Ishikawa (cell line): ENCODE results near the gene EPB41L5.

Source experiments
- CEBPB ChIP-seq: IDR thresholded peaks from 2 replicates; pipeline ENCODE4 v1.6.1; 2012
- CREB1 ChIP-seq: IDR thresholded peaks from 2 replicates; pipeline ENCODE4 v1.6.1; 2012; ENCODE audit warnings: low read depth
- EGR1 ChIP-seq: IDR thresholded peaks from 2 replicates; pipeline ENCODE4 v1.6.1; 2012
- EP300 ChIP-seq: IDR thresholded peaks from 2 replicates; pipeline ENCODE4 v1.6.1; 2012; ENCODE audit warnings: borderline replicate concordance
- FOXM1 ChIP-seq: IDR thresholded peaks from 2 replicates; pipeline ENCODE4 v1.6.1; 2012; ENCODE audit warnings: low read depth, borderline replicate concordance
- NFIC ChIP-seq: IDR thresholded peaks from 2 replicates; pipeline ENCODE4 v1.6.1; 2012
- RAD21 ChIP-seq: IDR thresholded peaks from 2 replicates; pipeline ENCODE4 v1.6.1; 2012; ENCODE audit warnings: low read depth
- TAF1 ChIP-seq: IDR thresholded peaks from 2 replicates; pipeline ENCODE4 v1.6.1; 2012; ENCODE audit warnings: low read depth, mild to moderate bottlenecking
- TCF12 ChIP-seq: IDR thresholded peaks from 2 replicates; pipeline ENCODE4 v1.6.1; 2012; ENCODE audit warnings: low read depth
- TEAD4 ChIP-seq: IDR thresholded peaks from 2 replicates; pipeline ENCODE4 v1.6.1; 2012
- YY1 ChIP-seq: IDR thresholded peaks from 2 replicates; pipeline ENCODE4 v1.6.1; 2012; ENCODE audit warnings: low read depth
- ZBTB7A ChIP-seq: IDR thresholded peaks from 2 replicates; pipeline ENCODE4 v1.6.1; 2012; ENCODE audit warnings: low read depth
- TF ChIP-seq, protein P1 (sequence below): IDR thresholded peaks from 2 replicates; pipeline ENCODE4 v1.6.1; 2012; ENCODE audit warnings: low read depth, mild to moderate bottlenecking
- TF ChIP-seq, protein P2 (sequence below): IDR thresholded peaks from 2 replicates; pipeline ENCODE4 v1.6.1; 2012
- TF ChIP-seq, protein P3 (sequence below): IDR thresholded peaks from 2 replicates; pipeline ENCODE4 v1.6.1; 2012

EPB41L5 gene

DNA sequence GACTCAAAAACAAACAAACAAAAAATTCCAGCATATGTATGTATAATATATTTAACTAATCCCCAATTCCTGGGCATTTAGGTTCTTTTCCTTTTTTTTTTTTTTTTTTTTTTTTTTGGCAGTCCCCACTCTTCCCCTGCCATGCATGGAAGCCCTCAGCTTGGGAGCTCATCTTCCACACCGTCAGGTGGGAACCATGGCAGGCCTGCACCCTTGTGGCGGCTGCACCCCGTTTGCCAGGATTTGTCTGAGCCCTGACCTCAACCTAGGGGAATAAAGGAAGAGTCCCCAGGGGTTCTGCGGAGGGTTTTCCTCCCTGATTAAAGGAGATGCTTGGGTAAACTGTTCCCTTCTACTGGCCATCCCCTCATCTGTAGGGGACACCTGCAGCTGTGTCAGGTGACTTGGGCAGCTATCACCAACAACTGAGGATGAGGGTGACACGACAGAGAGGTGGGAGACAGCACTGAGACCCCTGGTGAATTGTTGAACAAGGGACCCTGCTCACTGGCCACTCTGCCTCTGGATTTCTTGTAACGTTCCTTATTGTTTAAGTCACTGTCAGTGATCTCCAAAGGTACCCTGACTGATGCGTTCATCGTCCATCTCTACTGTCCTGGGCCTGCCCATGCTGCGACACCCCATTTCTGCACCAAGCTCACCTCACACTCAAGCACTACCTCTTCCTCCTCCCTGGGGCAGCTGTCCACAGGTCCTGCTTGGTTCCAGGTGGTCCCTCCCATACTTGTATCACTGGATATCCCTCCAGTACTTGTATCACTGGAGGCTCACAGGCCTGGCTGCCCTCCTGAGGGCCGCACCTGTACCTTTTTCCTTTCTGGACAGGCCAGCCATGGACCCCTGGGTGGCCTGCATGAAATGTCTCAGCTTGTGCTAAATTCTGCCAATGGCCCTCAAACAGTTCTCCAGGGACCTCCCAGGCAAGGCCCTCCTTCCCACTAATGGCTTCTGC is 195.8 kb downstream of the EPB41L5 start:
- TF ChIP-seq TEAD4 (no peak), ZBTB7A (no peak), RAD21 (no peak), CREB1 (no peak), YY1 (no peak), TCF12 (no peak), NFIC (no peak), EGR1 (no peak), EP300 (no peak), CEBPB (no peak), FOXM1 (no peak), TAF1 (no peak)
- TF ChIP-seq, protein P1, sequence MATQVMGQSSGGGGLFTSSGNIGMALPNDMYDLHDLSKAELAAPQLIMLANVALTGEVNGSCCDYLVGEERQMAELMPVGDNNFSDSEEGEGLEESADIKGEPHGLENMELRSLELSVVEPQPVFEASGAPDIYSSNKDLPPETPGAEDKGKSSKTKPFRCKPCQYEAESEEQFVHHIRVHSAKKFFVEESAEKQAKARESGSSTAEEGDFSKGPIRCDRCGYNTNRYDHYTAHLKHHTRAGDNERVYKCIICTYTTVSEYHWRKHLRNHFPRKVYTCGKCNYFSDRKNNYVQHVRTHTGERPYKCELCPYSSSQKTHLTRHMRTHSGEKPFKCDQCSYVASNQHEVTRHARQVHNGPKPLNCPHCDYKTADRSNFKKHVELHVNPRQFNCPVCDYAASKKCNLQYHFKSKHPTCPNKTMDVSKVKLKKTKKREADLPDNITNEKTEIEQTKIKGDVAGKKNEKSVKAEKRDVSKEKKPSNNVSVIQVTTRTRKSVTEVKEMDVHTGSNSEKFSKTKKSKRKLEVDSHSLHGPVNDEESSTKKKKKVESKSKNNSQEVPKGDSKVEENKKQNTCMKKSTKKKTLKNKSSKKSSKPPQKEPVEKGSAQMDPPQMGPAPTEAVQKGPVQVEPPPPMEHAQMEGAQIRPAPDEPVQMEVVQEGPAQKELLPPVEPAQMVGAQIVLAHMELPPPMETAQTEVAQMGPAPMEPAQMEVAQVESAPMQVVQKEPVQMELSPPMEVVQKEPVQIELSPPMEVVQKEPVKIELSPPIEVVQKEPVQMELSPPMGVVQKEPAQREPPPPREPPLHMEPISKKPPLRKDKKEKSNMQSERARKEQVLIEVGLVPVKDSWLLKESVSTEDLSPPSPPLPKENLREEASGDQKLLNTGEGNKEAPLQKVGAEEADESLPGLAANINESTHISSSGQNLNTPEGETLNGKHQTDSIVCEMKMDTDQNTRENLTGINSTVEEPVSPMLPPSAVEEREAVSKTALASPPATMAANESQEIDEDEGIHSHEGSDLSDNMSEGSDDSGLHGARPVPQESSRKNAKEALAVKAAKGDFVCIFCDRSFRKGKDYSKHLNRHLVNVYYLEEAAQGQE: no peak
- TF ChIP-seq, protein P2, sequence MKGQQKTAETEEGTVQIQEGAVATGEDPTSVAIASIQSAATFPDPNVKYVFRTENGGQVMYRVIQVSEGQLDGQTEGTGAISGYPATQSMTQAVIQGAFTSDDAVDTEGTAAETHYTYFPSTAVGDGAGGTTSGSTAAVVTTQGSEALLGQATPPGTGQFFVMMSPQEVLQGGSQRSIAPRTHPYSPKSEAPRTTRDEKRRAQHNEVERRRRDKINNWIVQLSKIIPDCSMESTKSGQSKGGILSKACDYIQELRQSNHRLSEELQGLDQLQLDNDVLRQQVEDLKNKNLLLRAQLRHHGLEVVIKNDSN: no peak
- TF ChIP-seq, protein P3, sequence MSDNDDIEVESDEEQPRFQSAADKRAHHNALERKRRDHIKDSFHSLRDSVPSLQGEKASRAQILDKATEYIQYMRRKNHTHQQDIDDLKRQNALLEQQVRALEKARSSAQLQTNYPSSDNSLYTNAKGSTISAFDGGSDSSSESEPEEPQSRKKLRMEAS: no peak

DNA sequence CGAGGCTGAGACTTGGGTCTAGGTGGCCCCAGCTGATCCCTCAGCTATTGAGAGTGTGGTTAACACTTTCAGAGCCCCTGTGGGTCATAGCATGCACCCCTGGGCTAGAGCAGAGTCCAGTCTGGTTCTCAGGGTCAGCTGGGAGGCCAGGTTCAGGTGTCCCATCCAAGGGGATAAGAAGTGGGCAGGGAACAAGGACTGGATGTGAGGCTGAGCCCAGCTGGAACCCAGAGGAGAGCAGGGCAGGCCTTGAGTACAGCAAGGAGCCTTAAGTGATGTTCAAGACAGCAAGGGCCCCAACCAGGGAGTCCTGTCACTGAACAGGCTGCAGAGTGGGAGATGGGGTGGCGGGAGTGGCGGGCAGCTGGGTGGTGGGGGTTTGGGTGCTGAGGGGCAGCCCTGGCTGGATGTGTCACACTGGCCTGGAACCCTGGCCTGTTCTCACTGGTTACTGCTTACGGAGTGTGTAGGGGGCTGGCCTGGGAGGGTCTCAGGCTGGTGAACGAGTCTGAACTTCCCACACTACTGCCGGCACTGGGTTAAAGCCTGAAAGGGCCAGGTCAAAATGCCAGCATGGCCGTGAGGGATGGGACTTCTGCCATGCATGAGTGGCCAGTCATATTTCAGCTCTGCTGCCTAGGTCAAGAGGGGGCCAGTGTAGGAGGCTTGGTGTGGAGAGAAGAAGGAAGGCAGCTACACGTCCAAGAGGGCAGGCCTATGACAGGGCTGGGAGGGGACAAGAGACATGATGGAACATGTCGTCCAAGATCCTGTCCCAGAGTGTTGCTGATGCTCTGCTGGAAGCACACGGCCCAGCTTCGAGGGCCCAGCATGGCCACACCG is 196.8 kb downstream of the EPB41L5 start:
- TF ChIP-seq YY1: no peak
- TF ChIP-seq, protein P3: no peak

DNA sequence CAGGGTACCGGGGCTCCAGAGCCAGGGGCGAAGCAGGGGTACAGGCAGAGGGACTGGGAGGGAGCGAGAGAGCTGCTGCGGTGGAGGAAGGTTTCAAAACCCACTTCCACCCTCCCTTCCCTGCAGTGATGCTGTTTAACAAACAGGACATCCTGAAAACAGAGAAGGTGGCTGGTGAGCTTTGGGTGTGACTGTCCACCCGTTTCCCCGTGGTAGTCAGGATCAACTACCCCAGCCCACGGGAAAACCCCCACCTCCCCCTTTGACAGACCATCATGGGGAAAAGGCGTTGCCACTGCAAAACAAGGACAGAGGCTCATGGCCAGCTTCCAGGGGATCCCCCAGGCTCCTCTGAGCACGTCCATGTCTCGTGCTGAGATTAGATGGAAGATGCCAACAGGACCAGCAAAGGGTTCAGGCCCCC is 197.4 kb downstream of the EPB41L5 start:
- TF ChIP-seq, protein P3: no peak
- no peak for TF ChIP-seq YY1
- no peak for TF ChIP-seq EGR1
- no peak for TF ChIP-seq NFIC
- TF ChIP-seq RAD21: no peak
- no peak for TF ChIP-seq TEAD4
- no peak for TF ChIP-seq FOXM1
- TF ChIP-seq TCF12: no peak
- TF ChIP-seq CEBPB: no peak
- no peak for TF ChIP-seq CREB1
- TF ChIP-seq TAF1: no peak
- TF ChIP-seq, protein P1: no peak
- TF ChIP-seq EP300: no peak
- TF ChIP-seq, protein P2: no peak
- no peak for TF ChIP-seq ZBTB7A

DNA sequence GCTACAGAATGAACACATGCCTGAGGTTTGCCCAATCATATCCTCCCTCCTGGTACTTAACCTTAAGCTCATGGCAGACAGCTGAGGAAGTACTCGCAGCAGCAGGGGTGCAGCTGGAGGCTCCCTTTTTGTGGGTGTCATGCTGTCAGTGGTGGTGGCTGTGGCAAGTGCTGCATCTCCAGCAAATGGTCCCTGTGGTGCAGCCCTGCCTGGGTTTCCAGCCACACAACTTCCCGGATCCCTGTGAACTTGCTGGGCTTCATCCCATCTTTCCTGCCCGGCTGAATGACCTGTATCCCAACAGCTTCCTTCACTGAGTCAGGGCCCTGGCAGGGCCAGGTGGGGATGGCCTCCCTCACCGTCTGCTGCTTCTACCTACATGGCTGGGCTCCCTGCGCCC is 205.3 kb downstream of the EPB41L5 start:
- no peak for TF ChIP-seq TCF12
- TF ChIP-seq ZBTB7A: no peak
- no peak for TF ChIP-seq EGR1
- TF ChIP-seq NFIC: no peak
- TF ChIP-seq CEBPB: no peak
- TF ChIP-seq, protein P2: no peak
